Measurements from ENCODE around the gene APOBEC3H.

The APOBEC3H gene

DNA sequence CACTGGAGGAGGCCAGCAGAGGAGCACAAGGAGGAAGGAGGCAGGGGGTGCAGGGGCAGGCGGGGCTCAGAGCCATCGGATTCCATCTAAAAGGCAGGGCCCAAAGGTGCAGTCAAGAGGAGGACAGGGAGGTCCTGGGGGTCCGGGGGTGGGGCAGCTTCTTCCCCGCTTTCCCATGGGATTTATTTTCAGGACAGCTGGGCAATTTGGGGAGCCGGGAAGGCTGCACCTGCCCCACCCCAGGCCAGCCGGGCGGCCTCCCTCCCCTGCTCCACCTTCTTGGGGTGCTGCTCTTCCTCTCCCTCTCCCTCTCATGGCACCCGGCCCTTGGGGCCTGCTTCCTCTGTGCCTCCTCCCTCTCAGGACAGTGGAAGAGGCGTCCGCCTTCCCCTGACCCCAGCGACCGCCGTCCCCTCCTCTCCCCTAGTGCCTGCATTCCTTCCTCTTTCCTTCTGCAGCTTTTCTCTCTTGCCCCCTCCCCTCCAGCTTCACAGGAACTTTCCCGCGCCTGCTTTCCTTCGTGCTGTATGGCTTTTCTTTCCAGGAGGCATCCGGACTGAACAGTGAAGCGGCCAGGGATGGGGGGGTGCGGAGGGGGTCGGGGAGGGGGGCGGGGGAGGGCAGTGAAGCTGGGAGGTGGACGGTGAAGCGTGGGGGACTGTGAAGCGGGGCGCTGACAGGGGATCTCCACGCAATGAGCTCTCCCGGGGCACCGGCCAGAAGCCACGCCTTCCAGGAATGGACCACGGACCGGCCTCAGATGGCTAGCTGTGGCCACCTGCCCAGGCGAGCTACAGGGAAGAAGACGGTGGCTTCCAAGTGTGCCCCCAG lies 26.9 kb downstream of the APOBEC3H start:
- no peak overlapping the region for H3K4me3 ChIP-seq (ENCODE audit: low read depth, low read length)
- TF ChIP-seq, protein P1, sequence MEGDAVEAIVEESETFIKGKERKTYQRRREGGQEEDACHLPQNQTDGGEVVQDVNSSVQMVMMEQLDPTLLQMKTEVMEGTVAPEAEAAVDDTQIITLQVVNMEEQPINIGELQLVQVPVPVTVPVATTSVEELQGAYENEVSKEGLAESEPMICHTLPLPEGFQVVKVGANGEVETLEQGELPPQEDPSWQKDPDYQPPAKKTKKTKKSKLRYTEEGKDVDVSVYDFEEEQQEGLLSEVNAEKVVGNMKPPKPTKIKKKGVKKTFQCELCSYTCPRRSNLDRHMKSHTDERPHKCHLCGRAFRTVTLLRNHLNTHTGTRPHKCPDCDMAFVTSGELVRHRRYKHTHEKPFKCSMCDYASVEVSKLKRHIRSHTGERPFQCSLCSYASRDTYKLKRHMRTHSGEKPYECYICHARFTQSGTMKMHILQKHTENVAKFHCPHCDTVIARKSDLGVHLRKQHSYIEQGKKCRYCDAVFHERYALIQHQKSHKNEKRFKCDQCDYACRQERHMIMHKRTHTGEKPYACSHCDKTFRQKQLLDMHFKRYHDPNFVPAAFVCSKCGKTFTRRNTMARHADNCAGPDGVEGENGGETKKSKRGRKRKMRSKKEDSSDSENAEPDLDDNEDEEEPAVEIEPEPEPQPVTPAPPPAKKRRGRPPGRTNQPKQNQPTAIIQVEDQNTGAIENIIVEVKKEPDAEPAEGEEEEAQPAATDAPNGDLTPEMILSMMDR (IDR thresholded peaks at IDR 0.05), result no peak
- H3K4me1 ChIP-seq, result no peaks in the 10 kb centered on the region
- H3K27me3 ChIP-seq (ENCODE audit: control insufficient read depth, insufficient read depth, low read length), result no peaks in the 10 kb centered on the region
- H2AFZ ChIP-seq, result no peak overlapping the region
- no peak overlapping the region for H3K9ac ChIP-seq
- no peaks in the 10 kb centered on the region for H3K9me3 ChIP-seq (ENCODE audit: control insufficient read depth, low read length)
- H3K36me3 ChIP-seq (ENCODE audit: control insufficient read depth, insufficient read depth, low read length), result no peaks in the 10 kb centered on the region
- no peaks in the 10 kb centered on the region for H3K79me2 ChIP-seq
- no peak overlapping the region for H3K27ac ChIP-seq
- no peak overlapping the region for H3K4me2 ChIP-seq (ENCODE audit: low read length)

DNA sequence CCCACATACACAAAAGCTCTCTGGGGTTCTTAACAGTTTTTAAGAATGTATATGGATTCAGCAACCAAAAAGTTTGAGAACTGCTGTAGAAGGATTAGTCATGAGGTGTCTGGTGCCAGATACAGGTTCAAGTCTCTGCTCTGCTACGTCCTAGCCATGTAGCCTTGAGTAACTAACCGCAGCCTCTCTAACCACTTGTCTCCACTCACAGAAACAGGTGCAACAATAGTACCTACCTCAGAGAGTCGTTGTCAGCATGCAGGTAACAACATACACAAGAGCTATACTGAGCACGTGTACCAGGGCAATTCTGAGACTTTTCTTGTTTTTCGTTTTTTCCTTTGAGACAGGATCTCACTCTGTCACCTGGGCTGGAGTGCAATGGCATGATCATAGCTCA lies 28.6 kb downstream of the APOBEC3H start:
- Histone ChIP-seq H3K79me2 (no peaks in the 10 kb centered on the region), H3K27me3 (ENCODE audit: control insufficient read depth, insufficient read depth, low read length) (no peaks in the 10 kb centered on the region), H3K4me2 (ENCODE audit: low read length) (no peak overlapping the region), H3K4me1 (no peaks in the 10 kb centered on the region), H3K9me3 (ENCODE audit: control insufficient read depth, low read length) (no peaks in the 10 kb centered on the region), H3K27ac (no peak overlapping the region), H2AFZ (no peak overlapping the region), H3K9ac (no peak overlapping the region), H3K36me3 (ENCODE audit: control insufficient read depth, insufficient read depth, low read length) (no peaks in the 10 kb centered on the region), H3K4me3 (ENCODE audit: low read depth, low read length) (no peak overlapping the region)
- TF ChIP-seq, protein P1 (IDR thresholded peaks at IDR 0.05), result no peak

DNA sequence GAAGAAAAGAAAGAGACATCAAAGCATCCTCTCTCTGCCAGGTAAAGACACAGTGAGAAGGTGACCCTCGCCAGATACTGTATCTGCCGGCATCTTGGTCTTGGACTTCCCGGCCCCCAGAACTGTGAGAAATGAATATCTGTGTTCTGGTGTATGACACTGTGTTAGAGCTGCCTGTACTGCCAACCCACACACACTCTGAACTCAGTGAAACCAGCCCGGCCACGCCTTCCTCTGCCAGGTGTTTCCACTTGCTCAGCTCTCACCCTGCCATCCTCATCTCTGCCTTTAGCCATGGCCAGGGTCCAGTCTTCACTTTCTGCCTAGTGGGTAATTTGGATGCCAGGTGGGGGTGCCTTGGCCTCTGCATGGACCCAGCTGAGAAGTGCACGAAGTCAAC lies 31.5 kb downstream of the APOBEC3H start:
- H3K27ac ChIP-seq, result no peak overlapping the region
- H3K9me3 ChIP-seq (ENCODE audit: control insufficient read depth, low read length), result no peaks in the 10 kb centered on the region
- no peaks in the 10 kb centered on the region for H3K79me2 ChIP-seq
- no peaks in the 10 kb centered on the region for H3K4me1 ChIP-seq
- H2AFZ ChIP-seq, result no peak overlapping the region
- no peak overlapping the region for H3K9ac ChIP-seq
- TF ChIP-seq, protein P1 (IDR thresholded peaks at IDR 0.05), result no peak
- no peaks in the 10 kb centered on the region for H3K36me3 ChIP-seq (ENCODE audit: control insufficient read depth, insufficient read depth, low read length)
- no peaks in the 10 kb centered on the region for H3K27me3 ChIP-seq (ENCODE audit: control insufficient read depth, insufficient read depth, low read length)
- H3K4me2 ChIP-seq (ENCODE audit: low read length), result no peak overlapping the region
- H3K4me3 ChIP-seq (ENCODE audit: low read depth, low read length), result no peak overlapping the region

DNA sequence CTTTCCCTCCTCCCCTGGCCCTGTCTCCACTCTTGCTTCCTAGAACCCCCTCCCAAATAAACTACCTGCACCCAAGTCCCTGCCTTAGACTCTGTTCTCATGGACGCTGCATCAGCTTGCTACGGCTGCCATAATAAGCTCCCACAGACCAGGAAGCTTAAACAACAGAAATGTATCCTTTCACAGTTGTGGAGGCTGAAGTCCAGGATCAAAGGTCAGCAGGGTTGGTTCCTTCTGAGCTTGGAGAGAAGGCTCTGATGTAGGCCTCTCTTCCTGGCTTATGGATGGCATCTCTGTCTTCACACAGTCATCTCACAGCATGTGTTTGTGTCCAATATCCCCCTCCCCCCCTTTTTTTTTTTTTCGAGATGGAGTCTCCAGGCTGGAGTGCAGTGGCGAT lies 32.0 kb downstream of the APOBEC3H start:
- Histone ChIP-seq H3K4me3 (ENCODE audit: low read depth, low read length) (no peak overlapping the region), H3K4me1 (no peaks in the 10 kb centered on the region), H2AFZ (no peak overlapping the region), H3K79me2 (no peaks in the 10 kb centered on the region), H3K4me2 (ENCODE audit: low read length) (no peak overlapping the region), H3K27me3 (ENCODE audit: control insufficient read depth, insufficient read depth, low read length) (no peaks in the 10 kb centered on the region), H3K9ac (no peak overlapping the region), H3K36me3 (ENCODE audit: control insufficient read depth, insufficient read depth, low read length) (no peaks in the 10 kb centered on the region), H3K27ac (no peak overlapping the region), H3K9me3 (ENCODE audit: control insufficient read depth, low read length) (no peaks in the 10 kb centered on the region)
- TF ChIP-seq, protein P1 (IDR thresholded peaks at IDR 0.05), result no peak

DNA sequence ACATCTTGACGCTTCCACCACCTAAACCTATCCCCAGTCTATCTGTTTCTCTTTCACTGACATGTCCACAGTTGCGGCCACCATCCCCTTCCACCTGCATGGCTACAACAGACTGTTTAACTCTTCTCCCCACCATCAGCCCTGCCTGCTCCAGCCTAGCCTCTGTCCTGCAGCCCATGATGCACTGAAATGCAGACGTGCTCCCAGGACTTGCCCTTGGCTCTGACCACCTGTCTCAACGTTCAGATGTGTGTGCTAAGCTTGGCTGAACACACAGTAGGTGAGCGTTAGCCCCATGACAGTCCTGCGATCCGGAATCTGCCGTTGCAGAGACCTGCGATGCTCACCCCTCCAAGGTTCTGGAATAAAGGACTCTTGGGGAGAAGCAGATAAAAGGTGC lies 32.7 kb downstream of the APOBEC3H start:
- H3K4me2 ChIP-seq (ENCODE audit: low read length), result no peak overlapping the region
- no peaks in the 10 kb centered on the region for H3K79me2 ChIP-seq
- H3K9ac ChIP-seq, result no peak overlapping the region
- TF ChIP-seq, protein P1 (IDR thresholded peaks at IDR 0.05), result no peak
- no peak overlapping the region for H3K4me3 ChIP-seq (ENCODE audit: low read depth, low read length)
- no peaks in the 10 kb centered on the region for H3K27me3 ChIP-seq (ENCODE audit: control insufficient read depth, insufficient read depth, low read length)
- no peak overlapping the region for H3K27ac ChIP-seq
- H3K36me3 ChIP-seq (ENCODE audit: control insufficient read depth, insufficient read depth, low read length), result no peaks in the 10 kb centered on the region
- H3K4me1 ChIP-seq, result no peaks in the 10 kb centered on the region
- no peaks in the 10 kb centered on the region for H3K9me3 ChIP-seq (ENCODE audit: control insufficient read depth, low read length)
- H2AFZ ChIP-seq, result no peak overlapping the region

Data from parathyroid adenoma (tissue), 2 donors.